Left ventricle myocardium inferior (tissue), 1 donor: Measurements from ENCODE around the gene ACTR3C. TPM values are rescaled to one million over a fixed set of nuclear protein-coding genes. Genes with fewer than 3 reads are reported as not detected.
"Not testable (repeated sequence)": the region's sequence is repeated elsewhere in the genome, so short reads cannot be mapped to it uniquely, and the experiment has no call there.

ENCODE experiments used
- DNase-seq: peaks from one replicate; pipeline ENCODE4 v3.0.0-alpha.2; 2020
- H3K27ac ChIP-seq: fragments of 200-600 bp; replicated peaks from 2 replicates; pipeline ENCODE4 v1.8.0; 2021
- H3K27me3 ChIP-seq: fragments of 200-600 bp; 2 replicates; pipeline ENCODE4 v1.8.0; 2021; ENCODE audit warnings: low read depth
- H3K36me3 ChIP-seq: fragments of 200-600 bp; 2 replicates; pipeline ENCODE4 v1.8.0; 2021
- H3K4me1 ChIP-seq: fragments of 200-600 bp; 2 replicates; pipeline ENCODE4 v1.8.0; 2021
- H3K4me3 ChIP-seq: fragments of 200-600 bp; 2 replicates; pipeline ENCODE4 v1.8.0; 2021; ENCODE audit warnings: mild to moderate bottlenecking, moderate library complexity
- H3K9me3 ChIP-seq: fragments of 200-600 bp; replicated peaks from 2 replicates; pipeline ENCODE4 v1.8.0; 2021
- CTCF ChIP-seq: fragments of 200-600 bp; IDR thresholded peaks from 2 replicates; pipeline ENCODE4 v1.8.0; 2021; ENCODE audit warnings: antibody characterized with exemption, mild to moderate bottlenecking, borderline replicate concordance
- intact Hi-C: fragments of 100-400 bp; cut with micrococcal nuclease; formaldehyde crosslinking; loops from one replicate; pipeline ENCODE4 v1.11.0; 2022
- total RNA-seq: library from RNA; stranded (reverse); fragmentation: NEBNext Ultra II Directional; extraction: Animal tissue kit (Norgen Biotek cat#: 25700); gene quantifications from one replicate; pipeline ENCODE4 v1.2.1, GENCODE V29; 2021
- donor health status: DM: no; HTN: yes; CAD: no; lungs with severe emphysema.

ACTR3C gene
- total RNA-seq, 1 donor from 2014 or later, result 5.1 TPM

- peaks cover 5% of the 10 kb centered on the region for H3K36me3 ChIP-seq
- H3K4me3 ChIP-seq, result peak overlapping the region; percentile 74
- no peak for DNase-seq
- peaks cover 23% of the 10 kb centered on the region for H3K27me3 ChIP-seq
- peak overlapping the region; percentile 58 for H3K27ac ChIP-seq
- intact Hi-C loops, result no loop called here
- no peaks in the 10 kb centered on the region for H3K9me3 ChIP-seq
- no peak for TF ChIP-seq CTCF
- peaks cover 26% of the 10 kb centered on the region for H3K4me1 ChIP-seq
These were observed 1.1 kb upstream of the ACTR3C start for GRCh38 chr7:150324373-150324961.

GRCh38 chr7:150323682-150324372 lies 482 bp upstream of the ACTR3C start:
- Histone ChIP-seq H3K9me3 (no peaks in the 10 kb centered on the region), H3K27me3 (peaks cover 23% of the 10 kb centered on the region), H3K36me3 (peaks cover 5% of the 10 kb centered on the region), H3K4me1 (peaks cover 26% of the 10 kb centered on the region), H3K4me3 (peak overlapping the region; percentile 74), H3K27ac (peak overlapping the region; percentile 58)
- no peak for DNase-seq
- intact Hi-C loops, result no loop called here
- TF ChIP-seq CTCF, result no peak

- Histone ChIP-seq H3K27me3 (peaks cover 23% of the 10 kb centered on the region), H3K4me3 (peak overlapping the region; percentile 74), H3K4me1 (peaks cover 26% of the 10 kb centered on the region), H3K9me3 (no peaks in the 10 kb centered on the region), H3K36me3 (no peaks in the 10 kb centered on the region), H3K27ac (peak overlapping the region; percentile 58)
- TF ChIP-seq CTCF, result no peak
- no peak for DNase-seq
- intact Hi-C loops, result no loop called here
These were observed 1.1 kb downstream of the ACTR3C start for GRCh38 chr7:150322114-150322832.

- Histone ChIP-seq H3K27me3 (peaks cover 23% of the 10 kb centered on the region), H3K36me3 (no peaks in the 10 kb centered on the region), H3K4me3 (peak overlapping the region; percentile 74), H3K27ac (no peak overlapping the region), H3K9me3 (no peaks in the 10 kb centered on the region), H3K4me1 (peaks cover 26% of the 10 kb centered on the region)
- DNase-seq, result no peak
- intact Hi-C loops, result no loop called here
- no peak for TF ChIP-seq CTCF
These were observed 1.6 kb downstream of the ACTR3C start for GRCh38 chr7:150321788-150322113.

- Histone ChIP-seq H3K36me3 (no peaks in the 10 kb centered on the region), H3K27me3 (peaks cover 6% of the 10 kb centered on the region), H3K4me1 (peaks cover 8% of the 10 kb centered on the region), H3K27ac (no peak overlapping the region), H3K9me3 (no peaks in the 10 kb centered on the region), H3K4me3 (no peak overlapping the region)
- TF ChIP-seq CTCF, result no peak
- no peak for DNase-seq
- intact Hi-C loops, result no loop called here
These were observed 5.4 kb downstream of the ACTR3C start for GRCh38 chr7:150317748-150318444.

GRCh38 chr7:150316987-150317386 lies 6.4 kb downstream of the ACTR3C start:
- H3K9me3 ChIP-seq, intact Hi-C loops, H3K36me3 ChIP-seq, H3K27me3 ChIP-seq, H3K4me1 ChIP-seq, DNase-seq, H3K4me3 ChIP-seq, H3K27ac ChIP-seq: not testable (repeated sequence)
